GM04504 (cell line): ENCODE results near the gene MAST4.
A peak's percentile ranks its signal among the peaks of the same experiment; 100 is the strongest.
"Not testable (repeated sequence)": the region's sequence is repeated elsewhere in the genome, so short reads cannot be mapped to it uniquely, and the experiment has no call there.

ENCODE experiments used
- DNase-seq: peaks from one replicate; pipeline ENCODE4 v3.0.0-alpha.2; 2012; ENCODE audit warnings: low read depth

MAST4 gene

DNA sequence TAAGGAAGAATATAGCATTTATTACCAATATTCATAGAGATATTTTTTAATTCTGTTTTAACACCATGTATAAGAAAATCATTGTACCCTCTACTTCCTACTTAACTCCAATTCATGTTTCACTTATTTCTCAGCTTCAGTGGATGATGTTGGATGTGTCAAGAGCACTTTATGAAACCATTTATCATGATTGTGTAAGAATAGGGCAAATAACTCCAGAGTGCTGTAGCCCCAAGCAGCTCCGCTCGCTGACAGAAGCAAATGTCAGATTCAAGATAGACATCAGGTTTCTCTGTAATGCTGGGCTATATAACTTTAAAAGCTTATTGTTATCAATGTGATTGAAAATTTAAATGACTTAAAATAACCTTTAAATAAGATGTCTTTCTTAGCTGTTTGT, 50.4 kb downstream of the MAST4 start:
- no peak for DNase-seq

DNA sequence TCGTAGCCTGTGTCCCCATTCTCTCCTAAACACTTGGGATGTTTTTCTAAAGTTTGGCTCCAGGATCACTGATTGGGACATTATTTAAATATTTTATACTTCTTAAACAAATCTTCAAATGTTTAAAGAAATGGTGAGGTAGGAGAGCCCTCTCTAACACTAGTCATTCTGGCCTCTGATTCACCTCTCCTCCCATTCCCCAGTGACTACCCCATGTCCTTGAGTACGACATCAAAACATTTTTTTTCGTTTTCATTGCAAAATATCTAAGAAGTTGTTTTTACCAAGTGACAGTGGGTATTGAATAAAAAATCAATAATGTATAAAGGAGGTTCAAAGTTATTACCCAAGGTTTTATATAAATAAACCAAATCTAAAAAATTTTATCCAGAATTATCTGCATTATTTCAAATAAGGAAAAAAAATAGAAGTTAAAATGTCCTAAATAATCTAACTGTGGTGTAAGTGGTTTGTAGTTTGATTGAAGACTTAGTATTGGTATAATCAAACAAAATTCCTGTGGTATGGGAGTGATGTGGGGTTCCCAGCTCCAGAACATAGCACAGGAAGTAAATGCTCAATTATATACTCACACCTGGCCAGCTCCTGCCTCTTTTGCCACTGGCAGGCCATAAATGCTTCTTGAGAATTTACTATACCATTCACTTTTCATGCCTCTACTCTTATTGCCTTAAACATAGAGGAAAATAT, 51.1 kb downstream of the MAST4 start:
- no peak for DNase-seq

DNA sequence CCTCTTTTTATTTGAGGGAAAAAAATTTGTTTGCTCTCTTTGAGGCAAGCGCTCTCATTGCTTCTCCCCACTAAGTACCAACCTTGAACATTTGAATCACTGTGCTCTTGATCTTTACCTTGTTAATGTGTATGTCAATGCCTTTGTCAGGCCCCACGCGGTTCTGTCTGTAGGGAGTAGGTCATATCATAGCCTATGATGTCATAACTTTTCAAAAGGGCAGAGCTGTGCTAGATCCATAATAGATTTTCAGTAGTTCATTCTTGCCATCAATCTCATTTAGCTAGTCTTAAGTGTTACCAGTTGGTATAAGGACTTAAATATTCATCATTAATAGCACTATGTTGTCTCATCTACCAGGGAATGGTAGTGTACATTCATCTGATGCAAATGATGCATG, 56.6 kb downstream of the MAST4 start:
- no peak for DNase-seq

DNA sequence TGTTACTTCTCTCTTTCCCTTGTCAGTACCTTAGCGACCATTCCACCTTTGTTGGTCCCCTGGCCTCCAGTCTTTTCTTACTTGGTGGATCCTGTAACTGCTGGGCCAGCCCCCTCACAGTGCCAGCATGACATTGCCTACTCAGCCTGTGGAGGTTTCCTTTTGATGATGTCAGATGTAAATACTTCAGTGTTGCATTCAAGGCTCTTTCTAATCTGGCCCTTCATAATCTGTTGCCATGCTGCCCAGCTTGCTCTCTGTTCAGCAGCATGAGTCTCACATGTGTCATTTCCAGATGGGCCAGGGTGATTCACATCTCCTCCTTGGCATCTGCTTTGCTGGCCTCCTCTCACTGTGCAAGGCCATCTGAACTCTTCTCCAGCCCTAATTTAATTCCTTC, 57.1 kb downstream of the MAST4 start:
- DNase-seq = peak; percentile 20

DNA sequence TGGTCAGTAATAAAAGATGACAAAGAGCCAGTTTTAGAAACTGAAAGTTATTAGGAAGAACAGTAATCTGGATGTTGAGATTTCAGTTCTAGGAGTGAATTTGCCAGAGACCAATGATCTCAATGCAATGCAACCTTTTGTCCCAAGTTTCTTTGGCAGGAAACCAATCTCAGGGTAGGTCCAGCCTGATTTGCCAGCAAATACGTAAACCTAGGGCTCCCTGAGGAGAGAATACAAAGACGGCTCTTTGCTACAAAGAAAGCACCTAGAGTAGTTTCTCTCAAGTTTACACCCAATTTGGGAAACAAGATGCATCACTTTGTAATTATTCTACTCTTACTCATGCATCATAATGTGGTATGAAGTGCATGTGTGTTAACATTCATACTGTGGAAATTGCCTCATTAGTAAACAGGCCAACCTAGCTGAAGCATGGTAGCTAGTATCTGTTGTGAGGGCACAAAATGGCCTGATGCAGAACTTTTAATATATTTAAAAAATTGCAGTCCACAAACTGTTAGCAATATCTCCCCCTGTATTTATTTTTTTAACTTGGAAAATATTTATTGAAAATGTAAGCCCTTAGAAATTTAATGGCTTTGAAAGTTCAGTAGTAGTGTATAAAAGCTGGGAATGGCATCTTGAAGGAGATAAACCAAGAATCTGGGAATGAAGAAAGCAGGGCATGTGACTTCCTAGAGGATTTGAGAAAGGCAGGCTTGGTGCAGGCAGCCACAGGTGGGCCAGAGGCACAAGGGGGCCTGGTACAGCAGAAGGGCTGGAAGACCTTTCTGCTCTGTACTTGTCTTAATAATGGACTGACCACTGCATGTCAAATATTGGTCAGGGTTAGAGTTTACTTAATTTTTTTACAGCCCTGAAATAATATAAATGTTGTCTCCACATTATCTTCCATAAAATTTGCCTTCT, 59.5 kb downstream of the MAST4 start:
- DNase-seq = no peak

DNA sequence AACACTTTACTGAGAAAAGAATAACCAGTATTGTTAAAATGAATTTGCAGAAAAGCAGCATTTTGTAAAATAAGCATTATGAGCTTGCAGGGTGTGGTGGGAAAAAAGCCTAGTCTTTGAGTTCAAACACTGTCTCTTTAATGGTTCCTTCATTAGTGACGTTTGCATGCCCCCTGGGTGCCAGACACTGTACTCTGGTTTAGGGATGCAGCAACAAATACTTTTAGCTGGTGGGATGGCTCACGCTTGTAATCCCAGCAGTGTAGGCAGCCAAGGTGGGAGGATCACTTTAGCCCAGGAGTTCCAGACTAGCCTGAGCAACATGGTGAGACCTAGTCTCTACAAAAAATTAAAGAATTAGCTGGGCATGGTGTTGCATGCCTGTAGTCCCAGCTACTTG, 62.3 kb downstream of the MAST4 start:
- DNase-seq = no peak

DNA sequence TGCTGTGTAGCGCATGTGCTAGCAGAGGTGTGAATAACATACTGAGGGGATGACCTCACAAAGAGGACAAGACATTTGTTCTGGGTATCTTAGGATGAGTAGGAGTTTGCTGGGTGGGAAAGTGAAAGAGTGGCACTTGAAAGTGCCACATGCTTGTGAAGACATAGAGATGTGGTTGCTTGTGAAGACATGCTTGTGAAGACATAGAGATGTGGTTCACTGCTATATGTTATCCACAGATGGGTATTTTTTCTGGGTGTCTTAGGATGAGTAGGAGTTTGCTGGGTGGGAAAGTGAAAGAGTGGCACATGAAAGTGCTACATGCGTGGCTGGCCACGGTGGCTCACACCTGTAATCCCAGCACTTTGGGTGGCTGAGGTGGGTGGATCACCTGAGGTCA, 63.6 kb downstream of the MAST4 start:
- no peak for DNase-seq

DNA sequence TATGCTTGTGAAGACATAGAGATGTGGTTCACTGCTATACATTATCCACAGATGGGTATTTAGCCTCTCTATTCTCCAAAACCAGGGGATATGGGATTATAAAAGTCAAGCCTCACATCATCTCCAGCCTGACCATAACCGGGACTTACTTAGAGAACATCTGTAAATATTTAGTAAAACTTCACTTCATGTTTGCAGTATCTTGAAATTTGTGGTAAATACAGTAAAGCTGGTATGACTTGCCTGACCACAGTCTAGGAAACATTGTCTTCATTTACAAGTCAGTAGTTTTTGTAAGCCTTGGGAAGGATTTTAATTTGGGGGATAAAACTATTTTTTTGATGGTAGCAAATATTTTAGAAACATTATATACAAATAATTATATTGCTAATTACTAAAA, 64.2 kb downstream of the MAST4 start:
- DNase-seq = no peak

DNA sequence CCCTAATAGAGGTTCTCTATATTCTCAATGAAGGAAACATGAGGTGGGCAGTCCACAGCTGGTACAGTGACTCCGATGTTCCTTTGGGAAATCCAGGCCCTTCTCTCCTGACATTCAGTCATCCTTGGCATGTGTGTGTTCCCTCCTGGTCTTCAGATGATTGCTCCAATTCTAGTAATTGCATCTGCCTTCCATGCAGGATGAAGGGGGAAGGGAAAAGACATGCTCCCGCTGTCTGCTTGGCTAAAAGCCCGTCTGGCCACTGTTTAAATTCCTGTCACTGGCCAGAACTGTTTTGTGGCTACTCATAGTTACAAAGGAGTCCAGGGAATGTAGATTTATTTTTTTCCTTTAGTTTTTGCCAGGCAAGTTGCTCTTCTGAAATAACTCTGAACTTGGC, 65.0 kb downstream of the MAST4 start:
- DNase-seq = peak; percentile 53

DNA sequence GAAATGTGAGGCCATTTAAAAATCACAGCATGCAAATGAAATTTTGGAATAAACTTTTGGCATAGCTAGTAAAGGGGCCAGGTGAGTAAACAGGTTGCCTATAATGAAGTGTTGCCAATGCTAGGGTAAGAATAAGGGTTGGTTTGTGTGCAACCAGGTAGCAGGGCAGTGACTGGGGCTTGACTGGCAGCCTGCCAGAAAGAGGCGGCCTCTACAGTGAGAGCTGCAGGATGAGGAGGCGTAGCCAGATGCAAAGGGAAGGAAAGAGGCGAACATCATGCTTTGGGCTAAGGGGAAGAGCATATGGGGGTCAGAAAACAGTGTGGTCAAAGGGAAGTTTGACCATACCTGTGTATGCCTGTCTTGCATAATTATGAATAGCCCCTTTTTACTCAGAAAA, 70.6 kb downstream of the MAST4 start:
- no peak for DNase-seq

DNA sequence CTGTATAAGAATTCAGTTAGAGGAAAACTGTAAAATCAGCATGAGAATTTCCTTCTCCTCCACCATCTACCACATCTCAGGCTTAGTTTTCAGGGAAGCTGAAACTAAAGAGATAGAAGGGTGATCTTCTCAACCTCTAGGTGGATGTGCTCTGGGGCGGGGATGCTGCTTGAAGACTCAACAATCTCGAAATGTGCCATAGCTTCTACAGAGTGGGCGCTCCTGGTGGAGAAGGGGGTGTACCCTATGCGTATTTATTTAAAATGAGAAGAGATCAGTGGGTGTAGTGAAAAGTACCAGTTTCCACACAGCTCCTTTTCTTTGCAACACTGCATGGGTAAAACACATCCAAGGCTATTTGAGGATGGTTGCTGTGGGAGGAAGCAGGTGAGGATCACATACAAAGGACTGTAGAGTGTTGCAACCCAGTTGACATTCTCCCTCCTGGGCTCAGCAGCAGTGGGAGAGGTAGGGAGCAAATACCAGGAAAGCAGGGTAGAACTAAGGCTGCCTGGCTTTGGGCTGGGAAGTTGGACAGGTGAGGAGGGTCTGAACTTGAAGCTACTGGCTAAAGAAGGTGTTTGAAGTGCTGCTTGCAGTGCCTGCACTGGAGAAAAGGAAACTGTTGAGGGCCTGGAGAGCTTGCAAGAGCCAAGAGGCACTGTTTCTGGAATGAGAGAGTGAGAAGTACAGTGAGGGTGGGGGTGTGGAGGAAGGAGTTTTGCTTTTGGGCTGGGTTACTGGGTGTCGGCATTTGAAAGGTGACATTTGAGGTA, 73.1 kb downstream of the MAST4 start:
- DNase-seq = no peak

DNA sequence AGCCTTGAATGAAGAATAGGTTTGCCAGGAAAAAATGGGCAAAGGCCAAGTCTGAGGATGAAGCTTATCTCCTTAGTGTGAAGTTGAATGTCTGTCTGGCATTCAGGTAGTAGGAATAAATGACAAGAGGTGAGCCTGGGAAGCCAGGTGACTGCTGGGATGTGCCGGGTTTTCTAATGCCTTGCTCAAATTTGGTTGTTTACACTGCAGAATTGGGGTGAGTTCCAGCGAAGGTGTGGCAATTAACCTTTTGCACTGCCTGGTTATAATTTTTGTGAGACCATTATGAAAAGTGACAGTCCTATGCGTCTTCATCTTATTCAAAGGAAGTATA, 73.6 kb downstream of the MAST4 start:
- DNase-seq = no peak

DNA sequence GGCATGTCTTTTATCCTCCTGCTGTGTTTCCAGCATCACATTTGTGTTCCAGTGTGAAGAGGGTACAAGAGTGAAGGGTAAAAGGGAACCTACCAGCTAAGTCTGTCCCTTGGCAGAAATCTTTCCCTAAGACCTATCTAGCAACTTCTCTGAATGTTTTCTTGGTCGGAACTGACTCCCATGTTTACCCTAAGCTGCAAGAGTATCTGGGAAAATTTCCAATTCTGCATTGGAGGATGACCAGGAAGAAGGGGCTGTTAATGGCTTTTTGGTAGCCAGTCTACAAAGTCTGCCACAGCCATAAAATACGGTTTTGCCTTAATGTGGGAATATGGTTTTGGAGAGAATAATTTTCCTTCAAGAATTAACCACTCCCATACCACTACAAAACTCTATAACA, 75.1 kb downstream of the MAST4 start:
- DNase-seq = no peak

DNA sequence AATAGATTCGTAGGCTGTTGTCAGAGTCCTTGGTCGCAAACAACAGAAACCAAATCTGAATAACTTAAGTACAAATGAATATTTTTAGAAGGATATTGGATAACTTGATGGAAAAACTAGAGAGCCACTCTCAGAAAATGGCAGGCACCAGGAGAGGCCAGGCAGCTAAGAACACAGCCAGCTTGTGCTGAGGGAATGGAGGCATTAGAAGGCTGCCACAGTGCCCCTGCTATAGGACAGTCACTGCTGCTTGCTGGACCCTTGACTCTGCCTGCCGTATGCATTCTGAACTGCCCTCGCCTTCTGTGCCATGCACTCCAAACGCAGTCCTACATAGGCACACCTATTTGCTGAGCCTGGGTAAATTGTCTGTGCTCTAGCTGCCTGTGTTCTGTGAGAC, 78.6 kb downstream of the MAST4 start:
- DNase-seq = no peak

DNA sequence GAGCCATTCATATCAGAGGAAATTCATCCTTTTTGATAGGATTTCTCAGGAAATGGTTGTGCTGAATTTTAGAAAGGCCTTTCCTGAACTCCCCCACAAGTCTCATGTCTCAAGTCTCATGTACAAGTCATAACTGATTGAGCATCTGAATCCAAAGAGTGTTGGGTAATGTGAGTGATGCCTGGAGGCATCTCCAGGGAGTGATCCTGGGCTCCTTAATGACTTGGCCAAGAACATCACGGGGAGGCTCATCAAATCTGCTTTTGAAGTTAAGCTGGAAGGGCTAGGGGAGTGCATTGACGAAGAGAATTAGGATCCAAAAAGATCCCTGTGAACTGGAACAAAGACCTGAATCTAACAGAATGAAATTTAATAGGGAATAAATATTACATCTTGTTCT, 79.2 kb downstream of the MAST4 start:
- no peak for DNase-seq

DNA sequence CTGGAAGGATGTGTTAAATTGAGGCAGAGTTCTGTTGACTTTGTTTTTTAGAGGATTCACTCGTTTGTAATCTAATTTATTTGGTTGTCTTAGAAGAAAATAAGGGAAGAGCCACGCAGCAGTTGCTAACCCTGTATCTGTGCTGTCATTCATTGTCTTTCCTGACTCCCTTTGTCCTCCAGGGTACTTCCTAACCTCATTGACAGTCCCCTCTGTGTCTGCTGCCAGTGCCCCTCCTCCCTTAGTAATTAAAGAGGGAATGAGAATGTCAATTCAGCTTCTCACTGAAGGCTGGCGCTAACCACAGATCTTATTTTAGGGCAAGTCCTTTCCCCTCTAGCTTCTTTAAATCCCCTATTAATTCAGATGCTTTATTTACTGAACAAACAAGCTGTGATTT, 84.0 kb downstream of the MAST4 start:
- DNase-seq = no peak

DNA sequence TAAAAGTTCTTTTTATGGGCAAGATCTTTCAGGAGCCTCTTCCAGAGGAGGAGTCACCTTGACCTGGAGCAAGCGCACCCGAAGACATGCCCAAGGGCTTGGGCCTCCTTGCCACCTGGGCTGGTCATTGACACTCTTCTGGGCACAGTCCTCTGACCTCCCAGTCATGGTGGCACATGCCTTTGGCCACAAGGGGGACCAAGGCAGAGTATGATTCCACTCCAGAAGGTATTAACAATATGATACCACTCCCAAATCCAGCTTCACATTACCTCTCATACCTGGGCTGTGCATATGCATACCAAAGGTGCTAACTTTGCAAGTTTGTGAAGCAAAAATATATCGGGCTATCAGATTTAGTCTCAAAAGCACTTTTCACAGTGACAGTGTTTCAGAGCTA, 84.6 kb downstream of the MAST4 start:
- no peak for DNase-seq

DNA sequence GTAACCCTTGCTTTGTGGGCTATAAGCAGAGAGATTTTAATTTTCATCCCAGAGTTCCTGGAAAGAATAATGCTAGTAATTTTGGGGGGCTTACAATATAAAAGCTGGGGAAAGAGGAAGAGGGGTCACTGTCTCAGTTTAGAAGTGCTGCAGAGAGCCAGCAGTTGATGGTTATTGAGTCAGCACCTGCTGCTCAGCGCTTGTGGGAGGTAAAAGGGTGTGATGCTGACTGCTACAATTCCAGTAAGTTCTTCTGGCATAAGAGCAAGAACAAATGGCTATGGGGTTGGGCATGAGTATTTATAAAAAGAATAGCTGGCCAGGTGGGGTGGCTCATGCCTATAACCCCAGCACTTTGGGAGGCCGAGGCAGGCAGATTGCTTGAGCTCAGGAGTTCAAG, 88.5 kb downstream of the MAST4 start:
- no peak for DNase-seq

DNA sequence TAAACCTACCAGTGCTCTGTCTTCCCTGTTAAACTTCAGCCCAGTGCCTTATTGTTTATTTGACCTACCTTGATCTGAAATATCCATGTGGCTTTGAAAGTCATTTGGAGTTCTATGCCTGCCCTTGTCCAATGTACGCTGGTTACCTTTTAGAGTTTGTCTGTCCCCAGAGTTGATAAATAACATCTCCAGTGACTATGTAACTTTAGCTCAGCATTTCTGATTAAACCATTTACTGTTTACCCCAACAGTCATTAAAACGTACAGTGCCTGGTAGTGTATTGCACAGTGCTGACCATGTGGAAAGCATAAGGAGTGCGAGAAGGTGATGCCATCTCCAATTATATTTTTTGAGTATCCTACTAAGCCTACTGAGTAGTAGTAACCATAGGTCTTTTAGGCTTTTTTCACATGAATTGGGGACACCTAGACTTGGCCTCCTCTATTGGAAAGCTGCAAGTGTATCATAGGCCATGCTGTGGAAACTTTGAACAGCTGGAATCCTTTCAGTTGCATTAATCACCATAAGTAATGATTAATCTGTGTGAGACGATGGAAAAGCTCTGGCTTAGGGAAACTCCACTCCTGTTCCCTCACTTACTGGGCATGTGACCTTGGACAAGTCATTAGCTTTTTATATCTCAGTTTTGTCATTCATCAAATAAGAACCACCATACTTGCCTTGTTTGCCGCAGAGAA, 93.5 kb downstream of the MAST4 start:
- no peak for DNase-seq

DNA sequence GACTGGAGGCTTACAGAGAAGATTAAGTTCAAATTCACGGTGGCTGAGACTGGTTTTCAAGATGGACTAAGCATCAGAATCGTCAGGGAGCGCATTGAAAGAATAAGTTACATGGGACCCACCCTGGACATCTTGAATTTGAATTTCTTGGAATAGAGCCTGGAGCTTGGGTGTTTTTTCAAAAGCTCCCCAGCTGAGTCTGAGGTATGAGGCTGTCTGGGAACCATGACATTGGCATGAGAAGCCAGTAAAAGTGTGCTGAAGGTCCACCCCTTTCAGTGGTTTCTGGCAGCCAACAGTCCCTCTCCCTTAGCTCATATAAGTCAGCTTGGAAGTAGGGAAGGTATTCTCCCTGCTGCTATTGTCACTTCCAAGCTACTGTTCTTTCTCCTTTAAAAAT, 97.8 kb downstream of the MAST4 start:
- no peak for DNase-seq

DNA sequence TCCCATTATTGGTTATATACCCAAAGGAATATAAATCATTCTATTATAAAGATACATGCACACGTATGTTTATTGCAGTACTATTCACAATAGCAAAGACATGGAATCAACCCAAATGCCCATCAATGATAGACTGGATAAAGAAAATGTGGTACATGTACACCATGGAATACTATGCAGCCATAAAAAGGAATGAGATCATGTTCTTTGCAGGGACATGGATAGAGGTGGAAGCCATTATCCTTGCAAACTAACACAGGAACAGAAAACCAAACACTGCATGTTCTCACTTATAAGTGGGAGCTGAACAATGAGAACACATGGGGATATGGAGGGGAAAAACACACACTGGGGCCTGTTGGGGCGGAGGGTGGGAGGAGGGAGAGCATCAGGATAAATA, 99.6 kb downstream of the MAST4 start:
- DNase-seq = not testable (repeated sequence)

DNA sequence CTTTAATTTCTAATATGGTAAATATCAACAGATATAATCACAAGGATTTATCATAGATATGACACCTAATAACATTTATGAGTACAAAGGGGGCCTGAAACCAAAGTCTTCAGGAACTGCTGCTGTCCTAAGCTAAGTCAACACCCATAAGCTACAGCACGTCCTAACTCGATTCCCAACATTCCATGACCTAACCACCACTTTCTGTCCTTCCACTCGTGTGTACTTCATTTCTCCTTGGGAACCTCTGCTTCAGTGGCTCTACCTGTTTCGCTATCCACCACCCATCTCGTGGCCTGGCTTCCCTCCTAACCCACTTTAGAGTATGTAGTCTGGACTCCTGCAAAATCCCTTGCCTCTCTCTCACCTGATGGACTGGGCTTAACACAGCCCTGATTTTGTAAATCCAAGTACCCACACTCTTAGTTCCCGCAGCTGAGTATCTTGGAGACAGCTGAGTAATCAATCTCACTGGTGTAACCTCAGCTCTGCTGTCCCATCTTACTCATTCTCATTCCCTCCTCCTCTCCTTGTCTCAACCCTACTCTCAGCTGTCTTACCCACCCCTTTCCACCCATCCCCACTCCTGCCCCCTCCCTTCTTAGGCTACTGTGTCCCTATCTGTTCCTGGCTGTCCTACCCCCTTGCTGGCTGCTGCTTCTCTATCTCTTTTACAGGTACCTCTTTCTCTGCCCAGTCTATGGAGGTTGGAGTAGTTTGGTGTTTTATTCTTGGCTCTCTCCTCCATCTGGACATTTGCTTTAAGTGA, 101.8 kb downstream of the MAST4 start:
- no peak for DNase-seq
